Astrocyte of the spinal cord (primary cell): ENCODE data around the gene WNK4.
A peak's percentile ranks its signal among the peaks of the same experiment; 100 is the strongest.

Source experiments
- DNase-seq: peaks from one replicate; pipeline ENCODE4 v3.0.0; 2011; ENCODE audit warnings: low read depth, low spot score
- H3K4me3 ChIP-seq: 2 replicates; pipeline ENCODE4 v1.5.1; 2011; ENCODE audit warnings: low read depth, mild to moderate bottlenecking, low read length, moderate library complexity
- CTCF ChIP-seq: IDR thresholded peaks from 2 replicates; pipeline ENCODE4 v1.5.1; 2012; ENCODE audit warnings: low read depth, mild to moderate bottlenecking, low read length, inconsistent platforms
- in situ Hi-C: cut with HindIII; loops from 2 replicates; pipeline ENCODE4 v1.10.0; 2017; ENCODE audit warnings: low sequenced_read_pairs

The WNK4 gene

GRCh38 chr17:42804918-42805367, 24.5 kb downstream of the WNK4 start:
- no peak overlapping the region for H3K4me3 ChIP-seq
- in situ Hi-C loops, result no loop called here
- DNase-seq, result no peak
- TF ChIP-seq CTCF, result no peak

- in situ Hi-C loops, result no loop called here
- no peak for DNase-seq
- no peak overlapping the region for H3K4me3 ChIP-seq
- no peak for TF ChIP-seq CTCF
Measured at GRCh38 chr17:42806249-42806648, 25.8 kb downstream of the WNK4 start.

- in situ Hi-C loops, result no loop called here
- no peak for TF ChIP-seq CTCF
- peak; percentile 66 for DNase-seq
- no peak overlapping the region for H3K4me3 ChIP-seq
Measured at GRCh38 chr17:42809250-42809649, 28.8 kb downstream of the WNK4 start.

GRCh38 chr17:42814633-42815399, 34.4 kb downstream of the WNK4 start:
- no peak for TF ChIP-seq CTCF
- DNase-seq, result peak; percentile 91
- in situ Hi-C loops, result no loop called here
- H3K4me3 ChIP-seq, result no peak overlapping the region

GRCh38 chr17:42817866-42818265, 37.5 kb downstream of the WNK4 start:
- DNase-seq, result peak; percentile 53
- H3K4me3 ChIP-seq, result no peak overlapping the region
- in situ Hi-C loops, result no loop called here
- no peak for TF ChIP-seq CTCF

GRCh38 chr17:42818379-42818778, 38.0 kb downstream of the WNK4 start:
- no peak for TF ChIP-seq CTCF
- in situ Hi-C loops, result no loop called here
- H3K4me3 ChIP-seq, result no peak overlapping the region
- DNase-seq, result no peak
